GM12878 (cell line): ENCODE results near the gene HS3ST5. TPM values are rescaled to one million over a fixed set of nuclear protein-coding genes. Genes with fewer than 3 reads are reported as not detected.

Experiments
- ATAC-seq: fragments of 200-7000 bp; cut with Tn5 transposase; 3 replicates; pipeline ENCODE4 v1.9.1; 2020; ENCODE audit warnings: mild to moderate bottlenecking, moderate library complexity
- BruUV-seq: library from RNA; stranded (reverse); fragments of 400-500 nt; replicated peaks from 2 replicates; lab custom pipeline; 2021; lab: Mats Ljungman, UMichigan
- CTCF ChIA-PET: fragments of 300-600 bp; sonication (Branson Sonifier 250); formaldehyde crosslinking; extraction: SDS; loops from one replicate; lab custom pipeline; 2021; ENCODE audit warnings: inconsistent platforms; lab: Yijun Ruan, JAX
- POLR2A ChIA-PET: fragments of 350-600 bp; formaldehyde crosslinking; extraction: SDS; loops from one replicate; lab custom pipeline; 2021; ENCODE audit warnings: inconsistent platforms; lab: Charles Lee
- RAD21 ChIA-PET: fragments of 300-600 bp; sonication (Branson Sonifier 250); formaldehyde crosslinking; loops from one replicate; lab custom pipeline; 2023; ENCODE audit warnings: antibody characterized with exemption; ENCODE audit not compliant: unreplicated experiment; lab: Charles Lee
- SMC1A ChIA-PET: fragments of 300-600 bp; sonication (Branson Sonifier 250); formaldehyde crosslinking; loops from one replicate; lab custom pipeline; 2023; ENCODE audit not compliant: unreplicated experiment, uncharacterized antibody; lab: Charles Lee
- DNase-seq: peaks from one replicate; pipeline ENCODE4 v3.0.0-alpha.2; 2011; ENCODE audit warnings: low read depth, low spot score
- FAIRE-seq: peaks from 3 replicates; lab custom pipeline; 2011; peaks lifted over from hg19 to GRCh38; lab: Jason Lieb, UNC
- H2AFZ ChIP-seq: 2 replicates; pipeline ENCODE4 v1.6.0; 2011; ENCODE audit warnings: low read depth, low read length, control low read depth; ENCODE audit not compliant: control insufficient read depth
- H3K27ac ChIP-seq: 2 replicates; pipeline ENCODE4 v1.5.1; 2011; ENCODE audit warnings: control low read depth; ENCODE audit not compliant: control insufficient read depth, insufficient read depth
- H3K27me3 ChIP-seq, 2 experiments: replicated peaks in 1 of 2; 2 replicates each; pipeline versions ENCODE4 v1.6.0 to v1.6.1; 2011; ENCODE audit warnings: low read length in 1 of 2; ENCODE audit not compliant: control insufficient read depth in 2 of 2, insufficient read depth in 2 of 2
- H3K36me3 ChIP-seq, 2 experiments: 2 replicates each; pipeline ENCODE4 v1.5.1; 2011; ENCODE audit warnings: low read length in 1 of 2; ENCODE audit not compliant: control insufficient read depth in 2 of 2, insufficient read depth in 2 of 2
- H3K4me1 ChIP-seq: 2 replicates; pipeline ENCODE4 v1.6.1; 2011; ENCODE audit warnings: mild to moderate bottlenecking, low read length, moderate library complexity, mixed read lengths; ENCODE audit not compliant: control insufficient read depth, insufficient read depth
- H3K4me2 ChIP-seq: 2 replicates; pipeline ENCODE4 v1.6.0; 2011; ENCODE audit warnings: control low read depth; ENCODE audit not compliant: control insufficient read depth, insufficient read depth
- H3K4me3 ChIP-seq: fragments of 200-600 bp; sonication (generic); 2 replicates; pipeline ENCODE4 v1.5.1; 2016
- H3K79me2 ChIP-seq: 2 replicates; pipeline ENCODE4 v1.6.0; 2011; ENCODE audit warnings: low read length; ENCODE audit not compliant: control insufficient read depth, insufficient read depth
- H3K9ac ChIP-seq: 2 replicates; pipeline ENCODE4 v1.8.0; 2011; ENCODE audit warnings: low read length, control low read depth, mixed read lengths; ENCODE audit not compliant: control insufficient read depth, insufficient read depth
- H3K9me3 ChIP-seq: replicated peaks from 3 replicates; pipeline ENCODE4 v1.5.1; 2011; ENCODE audit warnings: mild to moderate bottlenecking, low read length; ENCODE audit not compliant: control insufficient read depth, insufficient read depth
- H4K20me1 ChIP-seq: 2 replicates; pipeline ENCODE4 v1.6.0; 2011; ENCODE audit not compliant: control insufficient read depth, insufficient read depth
- GABPA ChIP-seq: IDR thresholded peaks from 2 replicates; pipeline ENCODE4 v1.6.1; 2014; ENCODE audit warnings: antibody characterized with exemption, low read depth, mild to moderate bottlenecking, inconsistent platforms
- PAX5 ChIP-seq: IDR thresholded peaks from 2 replicates; pipeline ENCODE4 v1.6.1; 2011; ENCODE audit warnings: low read depth, low read length, borderline replicate concordance
- POLR2AphosphoS5 ChIP-seq: IDR thresholded peaks from 2 replicates; pipeline ENCODE4 v1.6.1; 2011; ENCODE audit warnings: mild to moderate bottlenecking, low read length, inconsistent platforms
- SMAD1 ChIP-seq: fragments of 450-650 bp; IDR thresholded peaks from 2 replicates; pipeline ENCODE4 v1.6.1; 2018; ENCODE audit warnings: mild to moderate bottlenecking, low read depth; ENCODE audit not compliant: partially characterized antibody
- TBL1XR1 ChIP-seq: IDR thresholded peaks from 2 replicates; pipeline ENCODE4 v1.6.1; 2012; ENCODE audit warnings: low read depth, low read length, improper control_type of control experiment
- WGBS: methylation state at CpG from one replicate; pipeline ENCODE4 v1.1.6; 2016; ENCODE audit warnings: low lambda C conversion rate; ENCODE audit not compliant: insufficient replicate concordance, insufficient coverage; ENCODE audit errors: missing lambda C conversion rate; 5-methylcytosine and 5-hydroxymethylcytosine counted together
- in situ Hi-C: fragments of 300-500 bp; cut with MboI; formaldehyde crosslinking; loops from 9 replicates; pipeline ENCODE4 v1.14.3; 2018; ENCODE audit warnings: mixed read lengths
- intact Hi-C: fragments of 100-400 bp; cut with micrococcal nuclease; formaldehyde crosslinking; loops from one replicate; pipeline ENCODE4 v1.14.2; 2022; ENCODE audit not compliant: unreplicated experiment
- polyA plus RNA-seq, 11 experiments: library from polyadenylated mRNA; depleted of rRNA in 4 of 11; unstranded in 6 of 11; stranded (reverse) in 5 of 11; fragments of >200 nt; fragmentation: Nextera tagmentation in 4 of 11; fragmentation: Illumina TruSeq in 1 of 11; extraction: Ambion mirVana in 4 of 11; extraction: Trizol in 1 of 11; gene quantifications; 1 replicate in 1 of 11; 2 replicates in 10 of 11; pipeline versions ENCODE4 v1.2.1 to v1.2.3, GENCODE V29; 2011 to 2016; ENCODE audit warnings: inconsistent platforms in 2 of 11, missing spikeins in 2 of 11, low read depth in 1 of 11
- total RNA-seq, 4 experiments: library from RNA; depleted of rRNA in 3 of 4; stranded (reverse); fragments of >200 nt in 3 of 4; fragmentation: Illumina TruSeq in 1 of 4; extraction: Trizol in 1 of 4; gene quantifications; 2 replicates each; pipeline versions ENCODE4 v1.2.1 to v1.2.3, GENCODE V29; 2013 to 2021
- TF ChIP-seq, protein P1 (sequence below): fragments of 450-650 bp; IDR thresholded peaks from 2 replicates; pipeline ENCODE4 v1.6.1; 2017; ENCODE audit warnings: antibody characterized with exemption, mild to moderate bottlenecking, moderate library complexity
- TF ChIP-seq, protein P2 (sequence below): fragments of 450-650 bp; IDR thresholded peaks from 2 replicates; pipeline ENCODE4 v1.6.1; 2017; ENCODE audit warnings: mild to moderate bottlenecking
- TF ChIP-seq, protein P3 (sequence below), 3 experiments: IDR thresholded peaks in 2 of 3; conservative IDR thresholded peaks in 1 of 3; 2 replicates each; pipeline ENCODE4 v1.5.1; 2011; ENCODE audit warnings: low read depth in 3 of 3, low read length in 3 of 3, mild to moderate bottlenecking in 3 of 3, control low read depth in 2 of 3, moderate library complexity in 2 of 3, inconsistent platforms in 1 of 3, mixed read lengths in 1 of 3; ENCODE audit not compliant: control insufficient read depth in 2 of 3, insufficient read depth in 1 of 3; ENCODE audit errors: extremely low read depth in 1 of 3

Gene HS3ST5
- total and polyA plus RNA-seq, 10 of the 15 experiments (the other 5 are each of a cell fraction or from before 2014, with no cell fraction given) = 0.04 TPM; not detected in 9

DNA sequence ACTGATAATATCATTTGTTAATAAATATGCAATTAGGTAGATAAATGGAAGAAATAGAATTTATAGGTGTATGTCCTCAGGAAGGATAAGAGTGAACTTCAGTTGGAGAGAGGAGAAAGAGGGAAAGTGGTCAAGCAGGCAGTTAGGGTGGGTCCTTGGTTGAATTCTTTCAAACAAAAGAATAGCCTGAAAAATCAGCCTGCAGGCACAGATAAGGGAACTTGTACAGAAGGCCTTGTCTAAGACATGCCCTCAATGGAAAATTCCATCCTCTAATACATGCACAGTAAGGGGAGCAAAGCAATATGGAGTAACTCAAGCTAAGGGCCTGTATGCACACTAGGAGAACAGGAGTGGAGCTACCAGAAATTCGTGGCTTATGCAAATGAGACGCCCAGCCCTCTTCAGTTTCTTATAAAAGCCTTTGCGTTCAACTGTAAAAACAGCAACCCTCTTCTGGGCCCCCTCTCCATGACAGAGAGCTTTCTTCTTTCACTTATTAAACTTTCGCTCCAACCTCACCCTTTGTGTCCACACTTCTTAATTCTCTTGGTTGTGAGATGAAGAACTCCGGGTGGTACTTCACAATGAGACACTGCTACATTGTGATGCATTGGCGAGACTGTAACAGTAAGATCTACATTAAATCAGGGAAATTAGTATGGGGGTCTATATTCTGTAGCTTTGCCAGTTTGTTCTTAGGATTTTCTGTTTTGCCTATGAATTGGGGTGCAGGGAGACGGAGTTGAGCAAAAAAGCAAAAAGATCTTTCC lies 147.0 kb downstream of the HS3ST5 start:
- H3K4me3 ChIP-seq = no peak overlapping the region
- ChIA-PET POLR2A (no interaction called here), RAD21 (no interaction called here), SMC1A (interaction anchor here (1.3 kb wide), 1 partner anchor 44 kb away, joined by 3 read pairs; no protein-coding TSS in a partner anchor), CTCF (no interaction called here)
- no peak overlapping the region for H3K4me2 ChIP-seq
- H3K4me1 ChIP-seq = no peaks in the 10 kb centered on the region
- H4K20me1 ChIP-seq = no peaks in the 10 kb centered on the region
- TF ChIP-seq, protein P1, sequence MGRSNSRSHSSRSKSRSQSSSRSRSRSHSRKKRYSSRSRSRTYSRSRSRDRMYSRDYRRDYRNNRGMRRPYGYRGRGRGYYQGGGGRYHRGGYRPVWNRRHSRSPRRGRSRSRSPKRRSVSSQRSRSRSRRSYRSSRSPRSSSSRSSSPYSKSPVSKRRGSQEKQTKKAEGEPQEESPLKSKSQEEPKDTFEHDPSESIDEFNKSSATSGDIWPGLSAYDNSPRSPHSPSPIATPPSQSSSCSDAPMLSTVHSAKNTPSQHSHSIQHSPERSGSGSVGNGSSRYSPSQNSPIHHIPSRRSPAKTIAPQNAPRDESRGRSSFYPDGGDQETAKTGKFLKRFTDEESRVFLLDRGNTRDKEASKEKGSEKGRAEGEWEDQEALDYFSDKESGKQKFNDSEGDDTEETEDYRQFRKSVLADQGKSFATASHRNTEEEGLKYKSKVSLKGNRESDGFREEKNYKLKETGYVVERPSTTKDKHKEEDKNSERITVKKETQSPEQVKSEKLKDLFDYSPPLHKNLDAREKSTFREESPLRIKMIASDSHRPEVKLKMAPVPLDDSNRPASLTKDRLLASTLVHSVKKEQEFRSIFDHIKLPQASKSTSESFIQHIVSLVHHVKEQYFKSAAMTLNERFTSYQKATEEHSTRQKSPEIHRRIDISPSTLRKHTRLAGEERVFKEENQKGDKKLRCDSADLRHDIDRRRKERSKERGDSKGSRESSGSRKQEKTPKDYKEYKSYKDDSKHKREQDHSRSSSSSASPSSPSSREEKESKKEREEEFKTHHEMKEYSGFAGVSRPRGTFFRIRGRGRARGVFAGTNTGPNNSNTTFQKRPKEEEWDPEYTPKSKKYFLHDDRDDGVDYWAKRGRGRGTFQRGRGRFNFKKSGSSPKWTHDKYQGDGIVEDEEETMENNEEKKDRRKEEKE = no peak
- no peak overlapping the region for H3K9ac ChIP-seq
- no peak overlapping the region for H3K27ac ChIP-seq
- no peaks in the 10 kb centered on the region for H3K9me3 ChIP-seq
- in situ Hi-C loops (no loop called here), intact Hi-C loops (no loop called here)
- H2AFZ ChIP-seq = no peak overlapping the region
- DNase-seq (no peak), FAIRE-seq (no peak), ATAC-seq (no peak)
- BruUV-seq = no TSS peak
- H3K27me3 ChIP-seq = no peaks in the 10 kb centered on the region
- no peaks in the 10 kb centered on the region for H3K79me2 ChIP-seq
- WGBS = 19% methylated on average over 7 of the region's 7 CpGs
- no peaks in the 10 kb centered on the region for H3K36me3 ChIP-seq

DNA sequence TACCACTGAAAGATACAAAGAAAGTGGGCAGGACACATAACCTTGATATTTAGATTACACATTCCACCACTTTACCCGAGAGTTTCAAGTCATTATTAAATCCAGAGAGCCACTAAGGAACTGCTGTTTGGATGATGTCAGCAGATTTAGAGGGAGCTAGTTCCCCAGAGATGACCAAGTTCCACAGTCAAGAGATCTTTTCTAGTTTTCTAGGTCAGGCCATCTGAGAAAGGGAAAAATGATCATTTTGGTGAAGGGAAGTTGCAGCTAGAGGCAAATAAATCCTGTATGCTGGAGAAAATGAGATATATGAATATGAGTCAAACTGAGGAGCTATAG lies 147.8 kb downstream of the HS3ST5 start:
- RAD21 ChIA-PET = no interaction called here
- WGBS = 0% methylated on average over 1 of the region's 1 CpG
- TF ChIP-seq GABPA (no peak), POLR2AphosphoS5 (no peak), TBL1XR1 (no peak), SMAD1 (no peak), PAX5 (no peak)
- TF ChIP-seq, protein P2, sequence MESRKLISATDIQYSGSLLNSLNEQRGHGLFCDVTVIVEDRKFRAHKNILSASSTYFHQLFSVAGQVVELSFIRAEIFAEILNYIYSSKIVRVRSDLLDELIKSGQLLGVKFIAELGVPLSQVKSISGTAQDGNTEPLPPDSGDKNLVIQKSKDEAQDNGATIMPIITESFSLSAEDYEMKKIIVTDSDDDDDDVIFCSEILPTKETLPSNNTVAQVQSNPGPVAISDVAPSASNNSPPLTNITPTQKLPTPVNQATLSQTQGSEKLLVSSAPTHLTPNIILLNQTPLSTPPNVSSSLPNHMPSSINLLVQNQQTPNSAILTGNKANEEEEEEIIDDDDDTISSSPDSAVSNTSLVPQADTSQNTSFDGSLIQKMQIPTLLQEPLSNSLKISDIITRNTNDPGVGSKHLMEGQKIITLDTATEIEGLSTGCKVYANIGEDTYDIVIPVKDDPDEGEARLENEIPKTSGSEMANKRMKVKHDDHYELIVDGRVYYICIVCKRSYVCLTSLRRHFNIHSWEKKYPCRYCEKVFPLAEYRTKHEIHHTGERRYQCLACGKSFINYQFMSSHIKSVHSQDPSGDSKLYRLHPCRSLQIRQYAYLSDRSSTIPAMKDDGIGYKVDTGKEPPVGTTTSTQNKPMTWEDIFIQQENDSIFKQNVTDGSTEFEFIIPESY = no peak
- TF ChIP-seq, protein P3, sequence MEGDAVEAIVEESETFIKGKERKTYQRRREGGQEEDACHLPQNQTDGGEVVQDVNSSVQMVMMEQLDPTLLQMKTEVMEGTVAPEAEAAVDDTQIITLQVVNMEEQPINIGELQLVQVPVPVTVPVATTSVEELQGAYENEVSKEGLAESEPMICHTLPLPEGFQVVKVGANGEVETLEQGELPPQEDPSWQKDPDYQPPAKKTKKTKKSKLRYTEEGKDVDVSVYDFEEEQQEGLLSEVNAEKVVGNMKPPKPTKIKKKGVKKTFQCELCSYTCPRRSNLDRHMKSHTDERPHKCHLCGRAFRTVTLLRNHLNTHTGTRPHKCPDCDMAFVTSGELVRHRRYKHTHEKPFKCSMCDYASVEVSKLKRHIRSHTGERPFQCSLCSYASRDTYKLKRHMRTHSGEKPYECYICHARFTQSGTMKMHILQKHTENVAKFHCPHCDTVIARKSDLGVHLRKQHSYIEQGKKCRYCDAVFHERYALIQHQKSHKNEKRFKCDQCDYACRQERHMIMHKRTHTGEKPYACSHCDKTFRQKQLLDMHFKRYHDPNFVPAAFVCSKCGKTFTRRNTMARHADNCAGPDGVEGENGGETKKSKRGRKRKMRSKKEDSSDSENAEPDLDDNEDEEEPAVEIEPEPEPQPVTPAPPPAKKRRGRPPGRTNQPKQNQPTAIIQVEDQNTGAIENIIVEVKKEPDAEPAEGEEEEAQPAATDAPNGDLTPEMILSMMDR (IDR thresholded peaks at IDR 0.05 in 2 of 3, conservative IDR thresholded peaks at IDR 0.05 in 1 of 3; ENCODE audit: control insufficient read depth in 2 of 3, extremely low read depth in 1 of 3, insufficient read depth in 1 of 3, low read depth in 3 of 3, low read length in 3 of 3) = no peak

More for the DNA sequence above, 147.8 kb downstream of the HS3ST5 start:
- intact Hi-C loops = no loop called here
- no peaks in the 10 kb centered on the region for H3K79me2 ChIP-seq
- H2AFZ ChIP-seq = no peak overlapping the region
- H3K4me1 ChIP-seq = no peaks in the 10 kb centered on the region
- in situ Hi-C loops = no loop called here
- no peak overlapping the region for H3K27ac ChIP-seq
- no peaks in the 10 kb centered on the region for H3K9me3 ChIP-seq
- no peak for FAIRE-seq
- H3K9ac ChIP-seq = no peak overlapping the region
- ChIA-PET SMC1A (no interaction called here), POLR2A (no interaction called here), CTCF (interaction anchor here (1.0 to 1.2 kb wide), 2 partner anchors 25 to 110 kb away, joined by 3 read pairs; no protein-coding TSS in a partner anchor)
- no peaks in the 10 kb centered on the region for H4K20me1 ChIP-seq
- no peak overlapping the region for H3K4me2 ChIP-seq
- no peak for ATAC-seq
- BruUV-seq = no TSS peak
- H3K27me3 ChIP-seq = peaks cover 0 to 1% of the 10 kb centered on the region in 2 experiments; a peak in 1 of 4 replicates
- H3K4me3 ChIP-seq = no peak overlapping the region
- DNase-seq = no peak
- H3K36me3 ChIP-seq = no peaks in the 10 kb centered on the region
